Limb (tissue), 2 donors: ENCODE results near the gene SEMA3A.

Source experiments
- DNase-seq, 2 donors: peaks; one replicate each; pipeline ENCODE4 v3.0.0-alpha.2; 2016; ENCODE audit errors: extremely low spot score in 2 of 2

SEMA3A gene

GRCh38 chr7:84013616-84014240, 180.9 kb downstream of the SEMA3A start:
- DNase-seq: no peak

GRCh38 chr7:84009782-84010181, 184.8 kb downstream of the SEMA3A start:
- DNase-seq: no peak

- no peak for DNase-seq
Measured at GRCh38 chr7:84009051-84009450, 185.5 kb downstream of the SEMA3A start.

- no peak for DNase-seq
Measured at GRCh38 chr7:84003191-84003590, 191.4 kb downstream of the SEMA3A start.

- no peak for DNase-seq
Measured at GRCh38 chr7:84002348-84002747, 192.2 kb downstream of the SEMA3A start.

- DNase-seq: no peak
Measured at GRCh38 chr7:83996879-83997278, 197.7 kb downstream of the SEMA3A start.

GRCh38 chr7:83987764-83988163, 206.8 kb downstream of the SEMA3A start:
- no peak for DNase-seq

GRCh38 chr7:83985821-83986220, 208.8 kb downstream of the SEMA3A start:
- no peak for DNase-seq

- no peak for DNase-seq
Measured at GRCh38 chr7:83984591-83984990, 210.0 kb downstream of the SEMA3A start.

GRCh38 chr7:83984076-83984475, 210.5 kb downstream of the SEMA3A start:
- DNase-seq: no peak

- DNase-seq: no peak
Measured at GRCh38 chr7:83983606-83984005, 211.0 kb downstream of the SEMA3A start.

- DNase-seq: peak in 1 of 2 donors; percentile 61
Measured at GRCh38 chr7:83976302-83976701, 218.3 kb downstream of the SEMA3A start.

GRCh38 chr7:83970081-83970480, 224.5 kb downstream of the SEMA3A start:
- no peak for DNase-seq

- no peak for DNase-seq
Measured at GRCh38 chr7:83964318-83964717, 230.3 kb downstream of the SEMA3A start.

- no peak for DNase-seq
Measured at GRCh38 chr7:83957333-83957732, 237.3 kb downstream of the SEMA3A start.

- no peak for DNase-seq
Measured at GRCh38 chr7:83956104-83956503, 238.5 kb downstream of the SEMA3A start.

GRCh38 chr7:83952236-83952635, 242.4 kb downstream of the SEMA3A start:
- DNase-seq: no peak

- DNase-seq: no peak
Measured at GRCh38 chr7:83947260-83947659, 247.3 kb downstream of the SEMA3A start.

- no peak for DNase-seq
Measured at GRCh38 chr7:83946801-83947200, 247.8 kb downstream of the SEMA3A start.

GRCh38 chr7:83941300-83941699, 253.3 kb downstream of the SEMA3A start:
- no peak for DNase-seq

- DNase-seq: no peak
Measured at GRCh38 chr7:83937930-83938329, 256.7 kb downstream of the SEMA3A start.

- DNase-seq: peak; percentile 75 to 79
Measured at GRCh38 chr7:83936056-83936708, 258.4 kb downstream of the SEMA3A start.

GRCh38 chr7:83934118-83934734, 260.4 kb downstream of the SEMA3A start:
- DNase-seq: peak in 1 of 2 donors; percentile 54
